CD4-positive, alpha-beta T cell treated with Interleukin-6 at 100 ng/mL for 8 hours (primary cell): ENCODE results near the gene AP3S1.

Source experiments
- DNase-seq: peaks from one replicate; pipeline ENCODE4 v3.0.0-alpha.2; 2020; ENCODE audit warnings: mixed read lengths, low spot score

AP3S1 gene

GRCh38 chr5:115940080-115940810 is 98.5 kb downstream of the AP3S1 start:
- DNase-seq, result no peak

DNA sequence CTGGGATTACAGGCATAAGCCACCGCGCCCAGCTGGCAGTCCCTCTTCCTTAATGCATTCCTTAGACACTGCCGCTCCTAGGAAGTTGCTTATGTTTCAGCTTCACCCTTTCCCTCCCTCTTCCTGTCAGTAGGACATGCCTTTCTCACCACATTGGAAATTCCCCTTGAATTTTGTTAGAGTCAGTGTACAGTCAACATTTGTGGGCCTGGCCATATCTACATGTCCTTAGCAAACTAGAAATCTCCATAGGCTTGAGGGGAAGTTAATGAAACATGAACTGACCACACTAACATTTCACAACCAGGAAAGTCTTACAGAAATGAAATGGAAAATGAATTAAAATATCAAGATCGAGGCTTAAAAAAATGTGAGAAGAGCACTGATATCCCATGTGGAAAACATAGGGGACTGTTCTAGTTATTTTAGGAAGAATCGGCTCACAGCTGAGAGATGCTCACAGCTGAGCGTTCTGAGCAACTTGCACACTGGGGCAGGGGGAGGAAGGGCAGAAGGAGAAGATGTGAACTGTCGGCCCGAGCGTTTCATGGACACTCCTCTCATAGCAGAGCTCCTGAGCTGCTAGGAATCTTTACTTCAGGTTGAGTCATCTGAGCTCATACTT is 99.4 kb downstream of the AP3S1 start:
- DNase-seq, result no peak

- DNase-seq, result no peak
Observed at GRCh38 chr5:115944501-115944900, 102.8 kb downstream of the AP3S1 start.

DNA sequence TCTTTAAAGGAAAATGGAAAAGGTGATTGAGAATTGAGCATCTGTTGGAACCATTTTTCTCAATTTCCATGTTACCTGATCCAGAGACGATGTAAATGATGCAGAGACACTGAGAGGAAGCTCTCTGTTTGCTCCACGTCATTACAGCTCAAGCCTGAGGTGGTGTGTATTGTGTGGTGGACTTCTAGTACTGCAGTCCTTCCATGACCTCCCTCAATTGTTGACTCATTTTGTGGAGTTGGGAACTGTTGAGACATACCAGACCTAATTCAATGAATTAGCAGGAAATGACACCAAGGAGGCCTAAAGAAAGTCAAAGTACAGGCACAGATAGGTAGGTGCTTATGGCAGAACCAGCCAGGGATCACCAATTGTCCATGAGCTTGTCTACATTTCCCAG is 104.9 kb downstream of the AP3S1 start:
- no peak for DNase-seq

GRCh38 chr5:115947260-115947659 is 105.5 kb downstream of the AP3S1 start:
- no peak for DNase-seq

DNA sequence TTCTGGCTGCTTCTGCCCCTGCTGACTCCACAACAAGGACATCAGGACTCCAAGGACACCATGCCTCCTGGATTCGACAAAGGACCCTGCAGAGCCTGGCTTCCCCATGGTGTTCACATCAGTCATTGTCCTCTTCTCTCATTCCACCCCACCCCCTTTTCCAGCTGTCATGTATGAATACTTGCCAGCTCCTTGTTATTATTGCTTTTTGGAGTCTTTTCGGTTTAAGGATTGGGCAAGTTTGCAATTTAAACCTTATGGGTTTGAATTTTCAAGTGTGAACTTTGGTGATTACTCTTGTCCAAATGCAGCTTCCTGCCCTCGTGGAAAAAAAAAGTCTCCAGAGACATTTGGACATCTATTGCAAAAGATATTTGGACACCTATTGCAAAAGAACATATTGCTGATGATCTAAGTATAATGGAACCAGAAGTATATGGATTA is 106.4 kb downstream of the AP3S1 start:
- DNase-seq, result no peak

DNA sequence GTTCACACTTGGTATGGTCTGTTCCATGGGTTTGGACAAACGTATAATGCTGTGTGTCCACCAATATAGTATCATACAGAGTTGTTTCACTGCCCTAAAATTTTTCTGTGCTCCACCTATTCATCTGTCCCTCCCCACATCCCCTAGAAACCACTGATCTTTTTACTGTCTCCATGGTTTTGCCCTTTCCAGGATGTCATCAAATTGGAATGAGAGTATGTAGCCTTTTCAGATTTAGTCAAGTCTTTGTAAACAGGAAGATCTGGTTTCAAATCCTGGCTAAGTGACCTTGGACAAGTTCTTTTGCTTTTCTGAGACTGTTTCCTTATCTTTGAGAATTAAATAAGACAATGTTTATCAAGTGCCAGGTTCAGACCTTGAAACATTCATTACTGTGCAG is 107.4 kb downstream of the AP3S1 start:
- no peak for DNase-seq

GRCh38 chr5:115952588-115952987 is 110.9 kb downstream of the AP3S1 start:
- no peak for DNase-seq

DNA sequence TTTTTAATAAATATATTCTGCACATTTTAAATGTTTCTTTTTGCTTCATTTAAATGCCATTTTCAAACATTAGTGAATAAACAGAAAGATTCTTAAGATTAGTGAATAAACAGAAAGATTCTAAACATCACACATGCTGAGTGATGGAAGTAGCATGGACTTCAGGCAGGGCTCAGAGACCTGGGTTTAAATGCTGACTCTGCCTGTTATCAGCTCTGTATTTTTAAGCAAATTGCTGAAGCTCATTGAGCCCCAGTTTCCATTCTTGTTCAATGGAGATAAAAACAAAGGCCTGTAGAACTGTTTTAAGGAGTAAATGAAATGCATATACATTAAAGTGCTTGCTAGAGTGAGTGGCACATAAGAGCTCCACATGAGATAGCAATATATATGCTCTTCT is 112.4 kb downstream of the AP3S1 start:
- DNase-seq, result no peak

DNA sequence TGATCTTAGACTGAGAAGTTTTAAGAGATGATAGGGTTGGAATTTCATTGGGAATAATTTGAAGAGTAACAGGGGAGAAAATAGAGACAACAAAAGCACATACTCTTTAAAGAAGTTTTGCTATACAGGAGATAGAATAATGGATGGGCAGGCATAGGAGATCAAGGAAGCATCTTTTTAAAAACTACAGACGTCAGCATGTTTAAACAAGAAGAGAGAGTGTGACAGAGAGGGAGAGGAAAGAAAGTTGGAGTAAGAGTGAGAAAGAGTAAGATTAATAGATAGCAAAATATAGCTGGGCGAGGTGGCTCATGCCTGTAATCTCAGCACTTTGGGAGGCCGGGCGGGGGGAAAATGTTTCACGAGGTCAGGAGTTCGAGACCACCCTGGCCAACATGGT is 115.2 kb downstream of the AP3S1 start:
- no peak for DNase-seq

DNA sequence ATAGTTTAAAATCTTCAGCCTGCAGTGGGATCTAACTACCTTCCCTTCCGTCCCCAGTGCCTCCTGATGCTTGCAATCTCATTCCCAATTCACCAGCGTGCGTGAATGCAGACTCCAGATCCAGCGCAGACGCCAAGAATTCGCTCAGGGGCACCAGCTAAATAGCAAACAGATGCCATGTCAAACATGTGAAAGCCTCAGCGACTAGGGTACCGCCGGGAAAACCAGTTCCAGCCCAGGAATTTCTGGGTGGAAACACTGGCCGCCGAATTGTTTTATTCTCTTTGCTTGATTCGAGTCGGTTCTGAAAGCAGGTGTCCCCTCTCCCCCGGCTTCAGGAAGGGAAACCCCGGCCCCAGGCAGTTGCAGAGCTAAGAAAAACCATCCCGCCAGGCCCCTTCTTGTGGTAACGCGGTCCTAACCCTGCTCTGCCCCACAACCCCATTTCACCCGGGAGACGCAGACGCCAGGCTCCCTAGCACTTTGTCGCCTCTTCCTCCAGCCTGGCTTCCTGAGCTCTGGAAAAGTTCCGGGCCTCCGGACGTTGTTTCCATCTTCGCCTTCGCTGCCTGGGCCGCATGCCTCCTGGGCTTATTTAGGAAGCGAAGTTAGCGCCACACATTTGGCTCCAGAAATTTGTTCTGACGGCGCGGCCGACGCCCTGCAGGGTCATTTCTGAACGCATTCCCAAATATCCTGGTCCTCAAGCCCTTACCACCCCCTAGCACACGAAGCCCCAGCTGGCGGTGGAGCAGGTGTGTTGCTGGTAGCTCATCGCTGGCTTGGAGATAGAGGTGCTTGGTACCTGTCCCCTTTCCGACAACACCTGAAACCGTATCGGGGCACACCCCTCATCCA is 119.9 kb downstream of the AP3S1 start:
- no peak for DNase-seq

GRCh38 chr5:115962239-115962564 is 120.5 kb downstream of the AP3S1 start, which contains the start of gene LVRN:
LVRN (plus strand) TSS chr5:115962475; CDS start chr5:115962618, 143 bp downstream.
- no peak for DNase-seq

DNA sequence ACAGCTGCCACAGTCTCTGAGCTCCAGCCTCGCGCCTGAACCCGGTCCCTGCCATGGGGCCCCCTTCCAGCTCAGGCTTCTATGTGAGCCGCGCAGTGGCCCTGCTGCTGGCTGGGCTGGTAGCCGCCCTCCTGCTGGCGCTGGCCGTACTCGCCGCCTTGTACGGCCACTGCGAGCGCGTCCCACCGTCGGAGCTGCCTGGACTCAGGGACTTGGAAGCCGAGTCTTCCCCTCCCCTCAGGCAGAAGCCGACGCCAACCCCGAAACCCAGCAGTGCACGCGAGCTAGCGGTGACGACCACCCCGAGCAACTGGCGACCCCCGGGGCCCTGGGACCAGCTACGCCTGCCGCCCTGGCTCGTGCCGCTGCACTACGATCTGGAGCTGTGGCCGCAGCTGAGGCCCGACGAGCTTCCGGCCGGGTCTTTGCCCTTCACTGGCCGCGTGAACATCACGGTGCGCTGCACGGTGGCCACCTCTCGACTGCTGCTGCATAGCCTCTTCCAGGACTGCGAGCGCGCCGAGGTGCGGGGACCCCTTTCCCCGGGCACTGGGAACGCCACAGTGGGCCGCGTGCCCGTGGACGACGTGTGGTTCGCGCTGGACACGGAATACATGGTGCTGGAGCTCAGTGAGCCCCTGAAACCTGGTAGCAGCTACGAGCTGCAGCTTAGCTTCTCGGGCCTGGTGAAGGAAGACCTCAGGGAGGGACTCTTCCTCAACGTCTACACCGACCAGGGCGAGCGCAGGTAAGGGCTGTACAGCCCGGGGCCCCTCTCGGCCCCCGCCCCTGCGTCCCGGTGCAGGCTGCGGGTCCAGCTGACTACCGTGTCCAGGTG is 121.0 kb downstream of the AP3S1 start:
- DNase-seq, result no peak

DNA sequence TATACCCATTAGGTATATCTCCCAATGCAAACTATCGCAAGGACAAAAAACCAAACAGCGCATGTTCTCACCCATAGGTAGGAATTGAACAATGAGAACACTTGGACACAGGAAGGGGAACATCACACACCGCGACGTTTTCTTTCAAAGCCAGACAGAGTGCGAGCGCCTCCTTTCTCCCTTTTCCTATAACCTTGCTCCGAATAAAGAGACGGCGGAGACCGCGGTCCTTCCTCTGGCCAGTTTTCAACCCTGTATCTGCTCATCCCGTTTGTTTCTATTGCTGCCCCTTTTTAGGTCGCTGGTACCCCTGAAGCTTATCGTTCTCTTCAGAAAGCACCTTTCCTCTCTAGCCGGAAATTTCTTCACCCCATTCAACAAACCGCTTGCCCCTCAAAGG is 121.8 kb downstream of the AP3S1 start:
- no peak for DNase-seq
